Measurements from ENCODE around the gene COQ5.

- no peak for TF ChIP-seq CTCF (conservative IDR thresholded peaks at IDR 0.05)
- no peak for TF ChIP-seq EZH2 (IDR thresholded peaks at IDR 0.05; ENCODE audit: low read depth)
Measured at GRCh38 chr12:120480211-120480610, 48.7 kb downstream of the COQ5 start.

Data from PC-9 (cell line).